Measurements from ENCODE around the gene KHSRP.

KHSRP gene

GRCh38 chr19:6392221-6393073, 32.2 kb downstream of the KHSRP start:
- no peak for DNase-seq (ENCODE audit: low read depth)

GRCh38 chr19:6387372-6387771, 37.2 kb downstream of the KHSRP start:
- DNase-seq (ENCODE audit: low read depth), result no peak

GRCh38 chr19:6384381-6384780, 40.2 kb downstream of the KHSRP start:
- DNase-seq (ENCODE audit: low read depth), result no peak

GRCh38 chr19:6383188-6383587, 41.4 kb downstream of the KHSRP start:
- DNase-seq (ENCODE audit: low read depth), result no peak

- no peak for DNase-seq (ENCODE audit: low read depth)
Measured at GRCh38 chr19:6381030-6381750, 43.4 kb downstream of the KHSRP start.

- no peak for DNase-seq (ENCODE audit: low read depth)
Measured at GRCh38 chr19:6379744-6380143, 44.9 kb downstream of the KHSRP start.

- no peak for DNase-seq (ENCODE audit: low read depth)
Measured at GRCh38 chr19:6378486-6378885, 46.1 kb downstream of the KHSRP start.

- DNase-seq (ENCODE audit: low read depth), result no peak
Measured at GRCh38 chr19:6378041-6378440, 46.6 kb downstream of the KHSRP start.

- DNase-seq (ENCODE audit: low read depth), result no peak
Measured at GRCh38 chr19:6376512-6377190, 48.0 kb downstream of the KHSRP start.

GRCh38 chr19:6375411-6376010, 49.1 kb downstream of the KHSRP start, which contains the start of gene PSPN:
PSPN (minus strand) TSS chr19:6375933; CDS start chr19:6375849, 84 bp downstream.
- no peak for DNase-seq (ENCODE audit: low read depth)

GRCh38 chr19:6374711-6375410, 49.8 kb downstream of the KHSRP start:
- DNase-seq (ENCODE audit: low read depth), result no peak

- no peak for DNase-seq (ENCODE audit: low read depth)
Measured at GRCh38 chr19:6374161-6374709, 50.4 kb downstream of the KHSRP start.

- DNase-seq (ENCODE audit: low read depth), result no peak
Measured at GRCh38 chr19:6373813-6374108, 50.9 kb downstream of the KHSRP start.

- peak; percentile 98 for DNase-seq (ENCODE audit: low read depth)
Measured at GRCh38 chr19:6373096-6373812, 51.4 kb downstream of the KHSRP start.

GRCh38 chr19:6372594-6373095, 52.0 kb downstream of the KHSRP start, which contains the start of gene ALKBH7:
ALKBH7 (plus strand) TSS chr19:6372794; CDS start chr19:6372821, 27 bp downstream.
- DNase-seq (ENCODE audit: low read depth), result peak; percentile 59

- DNase-seq (ENCODE audit: low read depth), result no peak
Measured at GRCh38 chr19:6364353-6364752, 60.3 kb downstream of the KHSRP start.

Measured in stimulated activated CD8-positive, alpha-beta memory T cell treated with anti-CD3 and anti-CD28 coated beads, Interleukin-15, amount 100 ng/mL, for 24 hours (primary cell).